ENCODE measurements around the gene MYL3. TPM values are rescaled to one million over a fixed set of nuclear protein-coding genes. Genes with fewer than 3 reads are reported as not detected.
"Not testable (repeated sequence)": the region's sequence is repeated elsewhere in the genome, so short reads cannot be mapped to it uniquely, and the experiment has no call there.

The MYL3 gene
- total RNA-seq, 2 experiments from 2014 or later: not detected

DNA sequence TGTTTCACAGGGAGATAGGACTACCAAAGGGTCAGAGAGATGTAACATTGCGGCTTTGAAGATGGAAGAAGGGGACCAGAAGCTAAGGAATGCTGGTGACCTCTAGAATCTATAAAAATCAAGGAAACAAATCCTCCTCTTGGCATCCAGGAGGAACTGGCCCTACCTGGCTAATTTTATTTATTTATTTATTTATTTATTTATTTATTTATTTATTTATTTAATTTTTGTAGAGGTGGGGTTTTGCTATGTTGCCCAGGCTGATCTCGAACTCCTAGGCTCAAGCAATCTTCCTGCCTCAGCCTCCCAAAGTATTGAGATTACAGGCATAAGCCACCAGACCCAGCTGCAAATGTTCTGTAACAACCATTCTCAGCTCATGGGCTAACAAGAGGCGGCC lies 19.7 kb downstream of the MYL3 start:
- H3K9me3 Mint-ChIP-seq: peaks cover 21% of the 10 kb centered on the region
- peaks cover 3% of the 10 kb centered on the region for H3K36me3 Mint-ChIP-seq
- peaks cover 31% of the 10 kb centered on the region for H3K27me3 Mint-ChIP-seq
- H3K27ac Mint-ChIP-seq: no peak overlapping the region
- POLR2A ChIA-PET: no interaction called here
- H3K4me1 Mint-ChIP-seq: no peaks in the 10 kb centered on the region
- ATAC-seq (ENCODE audit: low read depth) (no peak), DNase-seq (no peak)
- no peak overlapping the region for H3K4me3 Mint-ChIP-seq

DNA sequence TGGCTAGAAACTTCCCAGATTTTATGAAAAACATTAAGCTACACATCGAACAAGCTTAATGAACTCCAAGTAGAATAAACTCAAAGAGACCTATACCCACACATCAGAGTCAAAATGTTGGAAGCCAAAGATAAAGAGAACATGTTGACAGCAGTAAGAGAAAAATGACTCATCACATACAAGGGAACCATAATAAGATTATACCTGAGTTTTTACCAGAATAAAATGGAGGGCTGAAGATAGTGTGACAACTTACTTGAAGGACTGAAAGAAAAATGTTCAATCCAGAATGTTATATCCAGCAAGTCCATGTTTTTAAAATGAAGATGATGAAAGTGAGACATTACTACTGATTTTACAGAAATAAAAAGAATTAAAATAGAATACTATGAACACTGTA lies 22.8 kb downstream of the MYL3 start:
- DNase-seq (no peak), ATAC-seq (ENCODE audit: low read depth) (no peak)
- Mint-ChIP-seq H3K4me1 (no peaks in the 10 kb centered on the region), H3K27me3 (peaks cover 32% of the 10 kb centered on the region), H3K27ac (no peak overlapping the region), H3K4me3 (no peak overlapping the region), H3K36me3 (peaks cover 3% of the 10 kb centered on the region), H3K9me3 (peaks cover 34% of the 10 kb centered on the region)
- POLR2A ChIA-PET: no interaction called here

DNA sequence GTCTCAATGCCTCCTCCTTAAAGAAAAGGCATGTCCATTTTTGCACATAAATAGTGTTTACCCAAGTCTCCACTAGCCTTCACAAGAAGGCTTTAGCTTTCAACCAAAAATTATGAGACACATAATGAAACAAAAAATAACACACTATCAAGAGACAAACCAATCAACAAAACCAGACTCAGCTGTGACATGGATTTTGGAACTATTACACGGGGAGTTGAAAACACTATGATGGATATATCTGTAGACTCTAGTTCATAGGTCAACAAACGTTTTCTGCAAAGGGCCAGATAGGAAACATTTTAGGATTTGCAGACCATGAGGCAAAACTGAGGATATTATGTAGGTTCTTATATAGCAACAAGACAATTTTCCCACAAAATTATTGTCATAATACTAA lies 24.9 kb downstream of the MYL3 start:
- Mint-ChIP-seq H3K4me3 (no peak overlapping the region), H3K27me3 (peaks cover 22% of the 10 kb centered on the region), H3K36me3 (peaks cover 3% of the 10 kb centered on the region), H3K27ac (no peak overlapping the region), H3K9me3 (peaks cover 34% of the 10 kb centered on the region), H3K4me1 (no peaks in the 10 kb centered on the region)
- ATAC-seq (ENCODE audit: low read depth) (no peak), DNase-seq (no peak)
- POLR2A ChIA-PET: no interaction called here

DNA sequence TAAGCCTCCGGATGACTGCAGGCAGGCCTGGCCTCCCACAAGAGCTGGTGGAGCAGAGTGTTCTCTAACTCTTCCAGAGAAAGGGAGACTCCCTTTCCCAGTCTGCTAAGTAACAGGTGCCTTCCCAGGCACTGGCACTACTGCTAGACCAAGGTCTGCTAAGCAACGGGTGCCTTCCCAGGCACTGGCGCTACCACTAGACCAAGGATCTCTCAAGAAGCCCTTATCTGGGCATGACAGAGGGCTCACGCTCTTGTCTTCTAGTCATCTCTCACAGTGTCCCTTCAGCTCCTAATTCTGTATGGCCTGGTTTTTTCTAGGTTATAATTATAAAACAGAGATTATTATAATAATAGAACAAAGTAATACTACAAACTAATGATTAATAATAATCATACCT lies 27.8 kb downstream of the MYL3 start:
- DNase-seq (no peak), ATAC-seq (ENCODE audit: low read depth) (no peak)
- Mint-ChIP-seq H3K27ac (no peak overlapping the region), H3K4me1 (peaks cover 2% of the 10 kb centered on the region), H3K27me3 (peaks cover 4% of the 10 kb centered on the region), H3K4me3 (no peak overlapping the region), H3K36me3 (peaks cover 7% of the 10 kb centered on the region), H3K9me3 (peaks cover 24% of the 10 kb centered on the region)
- POLR2A ChIA-PET: no interaction called here

DNA sequence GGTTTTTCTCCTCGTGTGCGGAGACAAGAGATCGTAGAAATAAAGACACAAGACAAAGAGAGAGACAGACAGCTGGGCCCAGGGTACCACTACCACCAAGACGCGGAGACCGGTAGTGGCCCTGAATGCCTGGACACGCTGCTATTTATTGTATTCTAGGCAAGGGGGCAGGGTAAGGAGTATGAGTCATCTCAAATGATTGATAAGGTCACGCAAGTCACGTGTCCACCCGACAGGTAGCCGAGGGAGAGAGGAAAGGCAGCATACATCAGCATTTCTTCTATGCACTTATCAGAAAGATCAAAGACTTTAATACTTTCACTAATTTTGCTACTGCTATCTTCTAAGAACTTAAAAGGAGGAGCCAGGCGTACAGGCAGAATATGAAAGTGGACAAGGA lies 28.2 kb downstream of the MYL3 start:
- Mint-ChIP-seq H3K9me3 (peaks cover 20% of the 10 kb centered on the region), H3K27ac (no peak overlapping the region), H3K36me3 (peaks cover 7% of the 10 kb centered on the region), H3K4me1 (peaks cover 2% of the 10 kb centered on the region), H3K27me3 (peaks cover 4% of the 10 kb centered on the region), H3K4me3 (no peak overlapping the region)
- ATAC-seq (ENCODE audit: low read depth) (no peak), DNase-seq (no peak)
- POLR2A ChIA-PET: no interaction called here

DNA sequence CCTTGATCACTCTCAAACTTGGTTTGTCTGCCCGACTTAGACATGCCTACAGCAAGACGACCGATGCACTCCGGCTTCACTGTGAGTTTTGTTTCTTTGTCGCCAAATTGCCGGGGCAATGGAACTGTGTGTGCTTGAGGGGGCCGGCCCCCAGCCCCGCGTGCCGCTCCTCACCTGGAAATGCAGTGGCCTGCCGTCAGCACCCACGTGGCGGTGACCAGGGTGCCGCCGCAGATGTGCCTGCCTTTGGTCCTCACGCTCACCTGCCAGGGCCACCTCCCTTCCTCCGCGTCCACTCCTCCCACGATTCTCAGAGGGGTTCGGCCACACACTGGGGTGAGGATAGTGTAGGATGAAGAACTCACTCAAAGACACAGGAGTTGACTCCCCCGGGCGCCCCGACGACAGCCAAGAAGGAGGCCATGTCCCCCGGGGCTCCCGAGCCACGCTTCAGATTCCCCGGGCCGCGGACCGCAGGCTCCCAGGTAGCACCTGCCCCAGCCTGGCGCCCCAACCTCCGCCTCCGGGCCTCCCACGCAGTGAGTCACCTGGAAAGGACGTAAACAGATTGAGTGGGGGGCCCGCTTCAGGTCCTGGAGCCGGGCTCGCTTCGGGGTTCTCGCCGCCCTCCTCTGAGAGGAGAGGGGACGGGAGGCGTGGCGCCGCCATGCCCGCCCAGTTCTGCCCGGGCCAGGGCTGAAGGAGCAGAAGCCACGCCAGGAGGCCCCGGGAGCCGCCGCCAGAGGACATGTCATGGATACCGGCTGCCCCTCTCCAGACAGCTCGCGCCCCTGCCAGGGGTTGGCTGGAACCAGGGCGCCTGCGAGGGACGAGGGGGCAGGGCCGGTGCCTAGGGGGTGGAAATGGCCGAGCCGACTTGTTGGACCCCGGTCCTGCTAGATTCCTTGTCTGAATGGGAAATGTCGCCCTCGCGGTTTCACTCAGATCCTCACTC lies 29.6 kb downstream of the MYL3 start:
- ATAC-seq (ENCODE audit: low read depth) (no peak), DNase-seq (no peak)
- POLR2A ChIA-PET: no interaction called here
- Mint-ChIP-seq H3K9me3 (peaks cover 18% of the 10 kb centered on the region), H3K4me3 (no peak overlapping the region), H3K27ac (no peak overlapping the region), H3K27me3 (peaks cover 4% of the 10 kb centered on the region), H3K36me3 (peaks cover 4% of the 10 kb centered on the region), H3K4me1 (peaks cover 10% of the 10 kb centered on the region)

DNA sequence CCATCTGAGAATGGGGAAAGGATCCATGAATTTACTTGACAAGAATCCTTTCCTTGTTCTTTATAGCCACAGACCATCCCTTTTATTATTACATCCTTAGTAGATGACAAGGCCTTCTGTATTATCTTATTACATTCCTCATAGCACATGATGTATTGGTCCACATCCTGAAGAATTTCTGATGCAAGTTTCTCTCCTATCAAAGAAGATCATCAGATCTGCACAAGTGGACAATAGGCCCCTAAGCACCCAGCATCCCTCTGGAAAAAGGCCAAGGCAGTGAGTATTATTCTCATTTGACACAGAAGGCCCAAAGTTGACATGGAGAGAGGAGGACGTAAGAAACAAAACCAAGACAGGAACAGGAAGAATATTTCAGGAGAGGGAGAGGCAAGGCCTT lies 31.4 kb downstream of the MYL3 start:
- Mint-ChIP-seq H3K4me3 (no peak overlapping the region), H3K4me1 (peaks cover 16% of the 10 kb centered on the region), H3K27ac (no peak overlapping the region), H3K27me3 (no peaks in the 10 kb centered on the region), H3K36me3 (peaks cover 4% of the 10 kb centered on the region), H3K9me3 (peaks cover 5% of the 10 kb centered on the region)
- no peak for DNase-seq
- POLR2A ChIA-PET: no interaction called here
- no peak for ATAC-seq (ENCODE audit: low read depth)

DNA sequence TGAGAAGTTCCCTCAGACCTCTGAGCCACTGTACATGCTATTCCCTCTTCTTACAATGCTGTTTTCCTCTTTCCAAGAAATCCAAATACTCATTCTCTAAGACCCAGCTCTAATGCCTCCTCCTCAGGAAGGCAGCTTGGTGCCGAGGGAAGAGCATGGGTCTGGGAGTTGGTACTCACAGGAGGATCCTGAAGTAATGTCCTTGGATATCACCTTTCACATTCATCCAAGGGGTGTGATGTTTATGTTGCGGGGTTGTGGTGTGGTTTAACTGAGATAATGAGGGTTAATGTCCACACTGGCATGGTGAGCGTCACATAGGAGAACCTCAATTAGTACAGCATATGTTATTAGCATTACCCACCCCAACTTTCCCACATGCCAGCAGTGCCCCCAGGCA lies 31.9 kb downstream of the MYL3 start:
- Mint-ChIP-seq H3K36me3 (peaks cover 4% of the 10 kb centered on the region), H3K27me3 (peaks cover 3% of the 10 kb centered on the region), H3K27ac (no peak overlapping the region), H3K4me1 (peaks cover 16% of the 10 kb centered on the region), H3K4me3 (no peak overlapping the region), H3K9me3 (peaks cover 5% of the 10 kb centered on the region)
- no peak for ATAC-seq (ENCODE audit: low read depth)
- no peak for DNase-seq
- POLR2A ChIA-PET: no interaction called here

DNA sequence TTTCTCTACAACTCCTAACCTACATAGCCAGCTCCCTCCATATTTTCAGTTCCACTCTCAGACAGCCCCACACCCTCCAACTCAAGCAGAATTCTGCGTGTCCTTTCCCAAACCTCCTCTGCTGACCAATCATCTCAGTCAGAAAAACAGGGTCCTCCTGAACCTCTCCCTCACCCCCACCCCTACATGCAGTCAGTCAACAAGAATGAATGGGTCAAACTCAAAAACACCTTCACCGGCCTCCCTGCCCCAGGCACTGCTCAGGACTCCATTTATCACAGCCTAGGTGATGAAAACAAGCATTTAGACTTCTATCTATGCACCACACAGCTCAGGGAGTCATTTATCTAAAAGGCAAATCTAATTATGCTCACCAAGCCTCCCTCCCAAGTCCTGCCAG lies 32.4 kb downstream of the MYL3 start:
- Mint-ChIP-seq H3K9me3 (peaks cover 5% of the 10 kb centered on the region), H3K27ac (no peak overlapping the region), H3K4me3 (no peak overlapping the region), H3K4me1 (peaks cover 16% of the 10 kb centered on the region), H3K27me3 (peaks cover 3% of the 10 kb centered on the region), H3K36me3 (peaks cover 4% of the 10 kb centered on the region)
- POLR2A ChIA-PET: no interaction called here
- ATAC-seq (ENCODE audit: low read depth) (no peak), DNase-seq (no peak)

DNA sequence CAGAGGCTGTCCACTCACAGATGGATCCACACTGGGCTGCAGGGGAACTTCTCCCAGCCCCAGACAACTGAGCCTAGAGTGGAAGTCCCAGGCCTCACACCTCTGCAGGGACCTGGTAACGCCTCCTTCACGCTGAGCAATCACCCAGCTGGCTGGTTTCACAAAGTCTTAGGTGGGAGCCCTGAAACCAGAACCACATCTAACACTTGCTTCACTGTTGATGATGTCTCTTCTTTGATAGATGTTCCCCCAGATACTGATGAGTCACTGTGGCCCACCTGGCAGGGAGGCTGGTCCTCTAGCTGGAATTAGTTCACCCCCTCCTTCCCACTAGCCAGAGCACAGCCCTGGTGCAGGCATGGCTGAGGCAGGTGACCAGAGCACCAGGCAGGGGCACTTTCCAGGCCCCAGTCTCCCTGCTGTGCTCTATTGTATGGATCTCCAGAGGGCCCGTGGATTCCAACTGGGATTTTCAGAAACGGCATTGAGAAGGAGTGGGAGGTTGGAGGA lies 33.5 kb downstream of the MYL3 start:
- Mint-ChIP-seq H3K36me3 (peaks cover 4% of the 10 kb centered on the region), H3K27me3 (peaks cover 7% of the 10 kb centered on the region), H3K4me1 (peaks cover 16% of the 10 kb centered on the region), H3K27ac (no peak overlapping the region), H3K9me3 (peaks cover 5% of the 10 kb centered on the region), H3K4me3 (no peak overlapping the region)
- POLR2A ChIA-PET: no interaction called here
- ATAC-seq (ENCODE audit: low read depth) (peak; percentile 75), DNase-seq (peak; percentile 28)

DNA sequence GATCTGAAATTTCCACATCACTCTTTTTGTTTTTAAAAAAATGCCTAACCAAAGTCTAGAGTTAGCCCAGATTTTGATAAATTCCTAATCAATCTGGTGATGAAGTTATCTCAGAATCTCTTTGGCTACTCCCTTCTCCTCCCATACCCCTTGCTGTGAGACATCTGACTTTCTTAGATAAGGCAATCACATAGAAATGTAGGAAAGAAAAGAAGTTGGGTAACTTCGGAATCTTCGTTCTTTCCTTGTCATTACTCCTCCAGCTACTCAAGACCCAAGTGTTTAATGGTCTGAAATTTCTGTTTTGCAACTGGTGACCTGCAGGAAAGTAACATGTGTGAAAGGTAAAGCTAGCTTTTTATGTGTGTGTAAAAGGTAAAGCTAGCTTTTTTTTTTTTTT lies 37.8 kb downstream of the MYL3 start:
- H3K4me3 Mint-ChIP-seq: no peak overlapping the region
- peaks cover 11% of the 10 kb centered on the region for H3K27me3 Mint-ChIP-seq
- POLR2A ChIA-PET: no interaction called here
- H3K36me3 Mint-ChIP-seq: peaks cover 7% of the 10 kb centered on the region
- DNase-seq (no peak), ATAC-seq (ENCODE audit: low read depth) (no peak)
- peaks cover 23% of the 10 kb centered on the region for H3K9me3 Mint-ChIP-seq
- H3K4me1 Mint-ChIP-seq: peaks cover 16% of the 10 kb centered on the region
- H3K27ac Mint-ChIP-seq: no peak overlapping the region

DNA sequence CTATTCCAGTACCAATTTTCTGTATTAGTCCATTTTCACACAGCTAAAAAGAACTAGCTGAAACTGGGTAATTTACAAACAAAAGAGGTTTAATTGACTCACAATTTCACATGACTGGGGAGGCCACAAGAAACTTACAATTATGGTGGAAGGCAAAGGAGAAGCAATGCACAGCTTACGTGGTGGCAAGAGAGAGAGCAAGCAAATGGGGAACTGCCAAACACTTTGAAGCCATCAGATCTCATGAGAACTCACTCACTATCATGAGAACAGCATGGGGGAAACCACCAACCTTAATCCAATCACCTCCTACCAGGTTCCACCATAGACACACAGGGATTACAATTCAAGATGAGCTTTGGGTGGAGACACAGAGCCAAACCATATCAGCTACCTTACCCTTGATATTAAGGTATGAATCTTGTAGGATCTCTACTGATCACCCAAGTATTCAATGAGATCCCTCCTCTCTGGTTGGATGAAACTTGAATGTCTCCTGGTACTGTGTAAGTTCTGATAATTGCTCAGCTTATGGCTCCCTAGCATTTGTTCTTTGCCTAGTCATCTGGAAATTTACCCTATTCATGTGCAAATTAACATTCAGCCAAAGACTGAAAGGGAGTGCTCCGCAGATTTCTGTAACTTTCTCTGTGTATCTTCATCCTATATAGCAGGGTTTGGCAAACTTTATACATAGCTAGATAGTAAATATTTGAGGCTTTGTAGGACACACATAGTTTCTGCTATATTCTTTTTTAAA lies 38.9 kb downstream of the MYL3 start:
- ATAC-seq (ENCODE audit: low read depth) (no peak), DNase-seq (no peak)
- Mint-ChIP-seq H3K36me3 (peaks cover 7% of the 10 kb centered on the region), H3K4me1 (peaks cover 11% of the 10 kb centered on the region), H3K27me3 (peaks cover 13% of the 10 kb centered on the region), H3K4me3 (no peak overlapping the region), H3K27ac (no peak overlapping the region), H3K9me3 (peaks cover 23% of the 10 kb centered on the region)
- POLR2A ChIA-PET: no interaction called here

DNA sequence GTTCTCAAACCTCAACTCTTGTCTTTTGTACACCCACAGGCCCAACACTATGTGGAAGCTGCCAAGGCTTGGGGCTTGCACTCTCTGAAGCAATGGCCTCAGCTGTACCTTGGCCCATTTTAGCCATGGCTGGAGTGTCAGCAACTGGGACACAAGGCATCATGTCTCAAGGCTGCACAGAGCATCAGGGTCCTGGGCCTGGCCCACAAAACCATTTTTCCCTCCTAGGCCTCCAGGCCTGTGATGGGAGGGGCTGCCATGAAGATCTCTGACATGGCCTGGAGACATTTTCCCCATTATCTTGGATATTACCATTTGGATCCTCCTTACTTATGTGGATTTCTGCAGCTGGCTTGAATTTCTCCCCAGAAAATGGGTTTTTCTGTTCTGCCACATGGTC lies 39.9 kb downstream of the MYL3 start:
- POLR2A ChIA-PET; H3K27ac Mint-ChIP-seq; H3K4me3 Mint-ChIP-seq; H3K36me3 Mint-ChIP-seq; H3K4me1 Mint-ChIP-seq; ATAC-seq (ENCODE audit: low read depth); DNase-seq: not testable (repeated sequence)
- H3K9me3 Mint-ChIP-seq: peaks cover 20% of the 10 kb centered on the region
- peaks cover 23% of the 10 kb centered on the region for H3K27me3 Mint-ChIP-seq

DNA sequence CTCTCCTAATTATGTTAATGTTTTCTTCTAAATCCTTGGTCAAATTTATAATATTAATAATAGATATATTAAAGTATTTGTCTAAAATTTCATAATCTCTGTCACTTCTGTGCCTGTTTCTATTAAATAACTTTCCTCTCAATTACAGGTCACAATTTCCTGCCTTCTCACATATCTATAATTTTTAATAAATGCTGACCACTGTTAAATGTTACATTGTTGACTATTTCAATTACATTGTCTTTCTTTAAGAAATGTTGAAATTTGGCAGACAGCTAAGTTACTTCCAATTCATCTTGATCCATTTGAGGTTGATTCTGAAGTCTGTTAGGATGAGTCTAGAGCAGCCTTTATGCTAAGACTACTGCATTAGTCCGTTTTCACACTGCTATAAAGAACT lies 41.7 kb downstream of the MYL3 start:
- H3K27ac Mint-ChIP-seq: no peak overlapping the region
- no peak for DNase-seq
- no peak overlapping the region for H3K4me3 Mint-ChIP-seq
- POLR2A ChIA-PET: no interaction called here
- H3K4me1 Mint-ChIP-seq: peaks cover 2% of the 10 kb centered on the region
- H3K36me3 Mint-ChIP-seq: peaks cover 7% of the 10 kb centered on the region
- ATAC-seq (ENCODE audit: low read depth): no peak
- H3K27me3 Mint-ChIP-seq: peaks cover 25% of the 10 kb centered on the region
- H3K9me3 Mint-ChIP-seq: peaks cover 20% of the 10 kb centered on the region
